GM12878 (cell line): Measurements from ENCODE around the gene TMX3. TPM values are rescaled to one million over a fixed set of nuclear protein-coding genes. Genes with fewer than 3 reads are reported as not detected.

Source experiments
- ATAC-seq: fragments of 200-7000 bp; cut with Tn5 transposase; 3 replicates; pipeline ENCODE4 v1.9.1; 2020; ENCODE audit warnings: mild to moderate bottlenecking, moderate library complexity
- BruUV-seq: library from RNA; stranded (reverse); fragments of 400-500 nt; replicated peaks from 2 replicates; lab custom pipeline; 2021; lab: Mats Ljungman, UMichigan
- CTCF ChIA-PET: fragments of 300-600 bp; sonication (Branson Sonifier 250); formaldehyde crosslinking; extraction: SDS; loops from one replicate; lab custom pipeline; 2021; ENCODE audit warnings: inconsistent platforms; lab: Yijun Ruan, JAX
- POLR2A ChIA-PET: fragments of 350-600 bp; formaldehyde crosslinking; extraction: SDS; loops from one replicate; lab custom pipeline; 2021; ENCODE audit warnings: inconsistent platforms; lab: Charles Lee
- RAD21 ChIA-PET: fragments of 300-600 bp; sonication (Branson Sonifier 250); formaldehyde crosslinking; loops from one replicate; lab custom pipeline; 2023; ENCODE audit warnings: antibody characterized with exemption; ENCODE audit not compliant: unreplicated experiment; lab: Charles Lee
- SMC1A ChIA-PET: fragments of 300-600 bp; sonication (Branson Sonifier 250); formaldehyde crosslinking; loops from one replicate; lab custom pipeline; 2023; ENCODE audit not compliant: unreplicated experiment, uncharacterized antibody; lab: Charles Lee
- DNase-seq: peaks from one replicate; pipeline ENCODE4 v3.0.0-alpha.2; 2011; ENCODE audit warnings: low read depth, low spot score
- FAIRE-seq: peaks from 3 replicates; lab custom pipeline; 2011; peaks lifted over from hg19 to GRCh38; lab: Jason Lieb, UNC
- H2AFZ ChIP-seq: 2 replicates; pipeline ENCODE4 v1.6.0; 2011; ENCODE audit warnings: low read depth, low read length, control low read depth; ENCODE audit not compliant: control insufficient read depth
- H3K27ac ChIP-seq: 2 replicates; pipeline ENCODE4 v1.5.1; 2011; ENCODE audit warnings: control low read depth; ENCODE audit not compliant: control insufficient read depth, insufficient read depth
- H3K27me3 ChIP-seq, 2 experiments: replicated peaks in 1 of 2; 2 replicates each; pipeline versions ENCODE4 v1.6.0 to v1.6.1; 2011; ENCODE audit warnings: low read length in 1 of 2; ENCODE audit not compliant: control insufficient read depth in 2 of 2, insufficient read depth in 2 of 2
- H3K36me3 ChIP-seq, 2 experiments: 2 replicates each; pipeline ENCODE4 v1.5.1; 2011; ENCODE audit warnings: low read length in 1 of 2; ENCODE audit not compliant: control insufficient read depth in 2 of 2, insufficient read depth in 2 of 2
- H3K4me1 ChIP-seq: 2 replicates; pipeline ENCODE4 v1.6.1; 2011; ENCODE audit warnings: mild to moderate bottlenecking, low read length, moderate library complexity, mixed read lengths; ENCODE audit not compliant: control insufficient read depth, insufficient read depth
- H3K4me2 ChIP-seq: 2 replicates; pipeline ENCODE4 v1.6.0; 2011; ENCODE audit warnings: control low read depth; ENCODE audit not compliant: control insufficient read depth, insufficient read depth
- H3K4me3 ChIP-seq: fragments of 200-600 bp; sonication (generic); 2 replicates; pipeline ENCODE4 v1.5.1; 2016
- H3K79me2 ChIP-seq: 2 replicates; pipeline ENCODE4 v1.6.0; 2011; ENCODE audit warnings: low read length; ENCODE audit not compliant: control insufficient read depth, insufficient read depth
- H3K9ac ChIP-seq: 2 replicates; pipeline ENCODE4 v1.8.0; 2011; ENCODE audit warnings: low read length, control low read depth, mixed read lengths; ENCODE audit not compliant: control insufficient read depth, insufficient read depth
- H3K9me3 ChIP-seq: replicated peaks from 3 replicates; pipeline ENCODE4 v1.5.1; 2011; ENCODE audit warnings: mild to moderate bottlenecking, low read length; ENCODE audit not compliant: control insufficient read depth, insufficient read depth
- H4K20me1 ChIP-seq: 2 replicates; pipeline ENCODE4 v1.6.0; 2011; ENCODE audit not compliant: control insufficient read depth, insufficient read depth
- ATF7 ChIP-seq: fragments of 450-650 bp; IDR thresholded peaks from 2 replicates; pipeline ENCODE4 v1.6.1; 2016; ENCODE audit warnings: low read depth, mild to moderate bottlenecking
- CHD2 ChIP-seq: IDR thresholded peaks from 2 replicates; pipeline ENCODE4 v1.6.1; 2011; ENCODE audit warnings: low read depth, low read length, improper control_type of control experiment, borderline replicate concordance
- DPF2 ChIP-seq: fragments of 450-650 bp; IDR thresholded peaks from 2 replicates; pipeline ENCODE4 v1.6.1; 2017; ENCODE audit warnings: mild to moderate bottlenecking
- EP300 ChIP-seq, 2 experiments: fragments of 150-350 bp in 1 of 2; IDR thresholded peaks; 2 replicates each; pipeline ENCODE4 v1.6.1; 2011 to 2012; ENCODE audit warnings: low read depth in 2 of 2, low read length in 2 of 2, borderline replicate concordance in 1 of 2, improper control_type of control experiment in 1 of 2, inconsistent platforms in 1 of 2; ENCODE audit not compliant: control insufficient read depth in 1 of 2
- FOS ChIP-seq: IDR thresholded peaks from 3 replicates; pipeline ENCODE4 v1.6.1; 2011; ENCODE audit warnings: borderline replicate concordance; ENCODE audit not compliant: insufficient read length; ENCODE audit errors: extremely low read depth
- GABPA ChIP-seq: IDR thresholded peaks from 2 replicates; pipeline ENCODE4 v1.6.1; 2014; ENCODE audit warnings: antibody characterized with exemption, low read depth, mild to moderate bottlenecking, inconsistent platforms
- IRF4 ChIP-seq: IDR thresholded peaks from 2 replicates; pipeline ENCODE4 v1.6.1; 2011; ENCODE audit warnings: low read depth, low read length
- MTA3 ChIP-seq: IDR thresholded peaks from 2 replicates; pipeline ENCODE4 v1.6.1; 2012; ENCODE audit warnings: low read length, inconsistent platforms, borderline replicate concordance
- NFYB ChIP-seq: IDR thresholded peaks from 2 replicates; pipeline ENCODE4 v1.6.1; 2011; ENCODE audit warnings: low read depth, mild to moderate bottlenecking, low read length, improper control_type of control experiment, moderate library complexity; ENCODE audit not compliant: insufficient read depth
- NRF1 ChIP-seq: conservative IDR thresholded peaks from 2 replicates; pipeline ENCODE4 v1.6.1; 2011; ENCODE audit warnings: mild to moderate bottlenecking, low read depth, low read length, improper control_type of control experiment
- POLR2A ChIP-seq: IDR thresholded peaks from 2 replicates; pipeline ENCODE4 v1.6.1; 2011; ENCODE audit warnings: low read depth, mild to moderate bottlenecking, low read length
- SMARCA5 ChIP-seq: fragments of 450-650 bp; IDR thresholded peaks from 2 replicates; pipeline ENCODE4 v1.6.1; 2017; ENCODE audit warnings: mild to moderate bottlenecking
- SMC3 ChIP-seq: IDR thresholded peaks from 2 replicates; pipeline ENCODE4 v1.6.1; 2011; ENCODE audit warnings: low read length, improper control_type of control experiment, borderline replicate concordance
- SPI1 ChIP-seq: IDR thresholded peaks from 2 replicates; pipeline ENCODE4 v1.6.1; 2011; ENCODE audit warnings: low read depth, mild to moderate bottlenecking, low read length, moderate library complexity, borderline replicate concordance; ENCODE audit not compliant: insufficient read depth
- ZSCAN29 ChIP-seq: fragments of 450-650 bp; IDR thresholded peaks from 2 replicates; pipeline ENCODE4 v1.6.1; 2017; ENCODE audit warnings: mild to moderate bottlenecking, moderate library complexity
- WGBS: methylation state at CpG from one replicate; pipeline ENCODE4 v1.1.6; 2016; ENCODE audit warnings: low lambda C conversion rate; ENCODE audit not compliant: insufficient replicate concordance, insufficient coverage; ENCODE audit errors: missing lambda C conversion rate; 5-methylcytosine and 5-hydroxymethylcytosine counted together
- in situ Hi-C: fragments of 300-500 bp; cut with MboI; formaldehyde crosslinking; loops from 9 replicates; pipeline ENCODE4 v1.14.3; 2018; ENCODE audit warnings: mixed read lengths
- intact Hi-C: fragments of 100-400 bp; cut with micrococcal nuclease; formaldehyde crosslinking; loops from one replicate; pipeline ENCODE4 v1.14.2; 2022; ENCODE audit not compliant: unreplicated experiment
- polyA plus RNA-seq, 11 experiments: library from polyadenylated mRNA; depleted of rRNA in 4 of 11; unstranded in 6 of 11; stranded (reverse) in 5 of 11; fragments of >200 nt; fragmentation: Nextera tagmentation in 4 of 11; fragmentation: Illumina TruSeq in 1 of 11; extraction: Ambion mirVana in 4 of 11; extraction: Trizol in 1 of 11; gene quantifications; 1 replicate in 1 of 11; 2 replicates in 10 of 11; pipeline versions ENCODE4 v1.2.1 to v1.2.3, GENCODE V29; 2011 to 2016; ENCODE audit warnings: inconsistent platforms in 2 of 11, missing spikeins in 2 of 11, low read depth in 1 of 11
- total RNA-seq, 4 experiments: library from RNA; depleted of rRNA in 3 of 4; stranded (reverse); fragments of >200 nt in 3 of 4; fragmentation: Illumina TruSeq in 1 of 4; extraction: Trizol in 1 of 4; gene quantifications; 2 replicates each; pipeline versions ENCODE4 v1.2.1 to v1.2.3, GENCODE V29; 2013 to 2021
- TF ChIP-seq, protein P1 (sequence below): IDR thresholded peaks from 2 replicates; pipeline ENCODE4 v1.6.1; 2012; ENCODE audit warnings: low read depth, low read length, improper control_type of control experiment
- TF ChIP-seq, protein P2 (sequence below): fragments of 450-650 bp; IDR thresholded peaks from 2 replicates; pipeline ENCODE4 v1.6.1; 2017; ENCODE audit warnings: borderline replicate concordance
- TF ChIP-seq, protein P3 (sequence below): fragments of 450-650 bp; formaldehyde crosslinking; IDR thresholded peaks from 2 replicates; pipeline ENCODE4 v1.4.0; 2022; ENCODE audit warnings: mild to moderate bottlenecking, moderate library complexity

The TMX3 gene
- total and polyA plus RNA-seq, 10 of the 15 experiments (the other 5 are each of a cell fraction or from before 2014, with no cell fraction given), result 14.2 to 85.6 (median 29.7) TPM

DNA sequence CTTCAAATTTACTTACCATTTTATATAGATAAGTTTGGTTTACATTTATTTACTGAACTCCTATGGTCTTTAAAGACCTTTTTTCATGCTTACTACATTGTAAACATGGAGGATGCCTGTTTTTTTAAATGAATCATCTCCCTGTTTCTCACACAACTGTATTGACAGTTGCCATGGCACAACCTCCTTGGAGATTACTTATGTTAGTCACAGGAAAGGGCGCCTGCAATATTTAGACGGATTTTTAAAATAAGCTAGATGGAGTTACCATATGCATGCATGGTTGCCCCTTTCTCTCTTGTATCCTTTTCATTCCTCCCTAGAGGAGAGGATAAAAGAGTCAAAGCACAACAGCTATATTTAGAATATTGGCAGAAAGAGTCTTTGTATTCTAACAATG is 48.2 kb upstream of the TMX3 start:
- ATAC-seq, result no peak
- ChIA-PET CTCF (no interaction called here), RAD21 (no interaction called here), POLR2A (no interaction called here), SMC1A (no interaction called here)
- Histone ChIP-seq H3K9ac (no peak overlapping the region), H3K36me3 (no peaks in the 10 kb centered on the region), H2AFZ (no peak overlapping the region), H3K4me1 (no peaks in the 10 kb centered on the region), H3K27me3 (no peaks in the 10 kb centered on the region), H3K9me3 (no peaks in the 10 kb centered on the region), H3K79me2 (no peaks in the 10 kb centered on the region), H3K4me3 (no peak overlapping the region), H3K4me2 (no peak overlapping the region), H3K27ac (no peak overlapping the region), H4K20me1 (no peaks in the 10 kb centered on the region)
- no peak for TF ChIP-seq MTA3
- TF ChIP-seq NRF1, result no peak
- TF ChIP-seq, protein P1, sequence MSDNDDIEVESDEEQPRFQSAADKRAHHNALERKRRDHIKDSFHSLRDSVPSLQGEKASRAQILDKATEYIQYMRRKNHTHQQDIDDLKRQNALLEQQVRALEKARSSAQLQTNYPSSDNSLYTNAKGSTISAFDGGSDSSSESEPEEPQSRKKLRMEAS, result no peak
- no peak for TF ChIP-seq NFYB
- TF ChIP-seq, protein P2, sequence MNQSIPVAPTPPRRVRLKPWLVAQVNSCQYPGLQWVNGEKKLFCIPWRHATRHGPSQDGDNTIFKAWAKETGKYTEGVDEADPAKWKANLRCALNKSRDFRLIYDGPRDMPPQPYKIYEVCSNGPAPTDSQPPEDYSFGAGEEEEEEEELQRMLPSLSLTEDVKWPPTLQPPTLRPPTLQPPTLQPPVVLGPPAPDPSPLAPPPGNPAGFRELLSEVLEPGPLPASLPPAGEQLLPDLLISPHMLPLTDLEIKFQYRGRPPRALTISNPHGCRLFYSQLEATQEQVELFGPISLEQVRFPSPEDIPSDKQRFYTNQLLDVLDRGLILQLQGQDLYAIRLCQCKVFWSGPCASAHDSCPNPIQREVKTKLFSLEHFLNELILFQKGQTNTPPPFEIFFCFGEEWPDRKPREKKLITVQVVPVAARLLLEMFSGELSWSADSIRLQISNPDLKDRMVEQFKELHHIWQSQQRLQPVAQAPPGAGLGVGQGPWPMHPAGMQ, result no peak
- TF ChIP-seq, protein P3, sequence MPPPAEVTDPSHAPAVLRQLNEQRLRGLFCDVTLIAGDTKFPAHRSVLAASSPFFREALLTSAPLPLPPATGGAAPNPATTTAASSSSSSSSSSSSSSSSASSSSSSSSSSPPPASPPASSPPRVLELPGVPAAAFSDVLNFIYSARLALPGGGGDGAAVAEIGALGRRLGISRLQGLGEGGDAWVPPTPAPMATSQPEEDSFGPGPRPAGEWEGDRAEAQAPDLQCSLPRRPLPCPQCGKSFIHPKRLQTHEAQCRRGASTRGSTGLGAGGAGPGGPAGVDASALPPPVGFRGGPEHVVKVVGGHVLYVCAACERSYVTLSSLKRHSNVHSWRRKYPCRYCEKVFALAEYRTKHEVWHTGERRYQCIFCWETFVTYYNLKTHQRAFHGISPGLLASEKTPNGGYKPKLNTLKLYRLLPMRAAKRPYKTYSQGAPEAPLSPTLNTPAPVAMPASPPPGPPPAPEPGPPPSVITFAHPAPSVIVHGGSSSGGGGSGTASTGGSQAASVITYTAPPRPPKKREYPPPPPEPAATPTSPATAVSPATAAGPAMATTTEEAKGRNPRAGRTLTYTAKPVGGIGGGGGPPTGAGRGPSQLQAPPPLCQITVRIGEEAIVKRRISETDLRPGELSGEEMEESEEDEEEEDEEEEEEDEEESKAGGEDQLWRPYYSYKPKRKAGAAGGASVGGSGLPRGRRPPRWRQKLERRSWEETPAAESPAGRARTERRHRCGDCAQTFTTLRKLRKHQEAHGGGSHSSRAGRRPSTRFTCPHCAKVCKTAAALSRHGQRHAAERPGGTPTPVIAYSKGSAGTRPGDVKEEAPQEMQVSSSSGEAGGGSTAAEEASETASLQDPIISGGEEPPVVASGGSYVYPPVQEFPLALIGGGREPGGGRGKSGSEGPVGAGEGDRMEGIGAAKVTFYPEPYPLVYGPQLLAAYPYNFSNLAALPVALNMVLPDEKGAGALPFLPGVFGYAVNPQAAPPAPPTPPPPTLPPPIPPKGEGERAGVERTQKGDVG (CRISPR knock-in tag), result no peak
- TF ChIP-seq SPI1, result no peak
- no peak for TF ChIP-seq SMC3
- TF ChIP-seq EP300 (IDR thresholded peaks at IDR 0.05; ENCODE audit: borderline replicate concordance in 1 of 2, control insufficient read depth in 1 of 2, low read depth in 2 of 2, low read length in 2 of 2), result no peak
- no peak for TF ChIP-seq POLR2A
- TF ChIP-seq CHD2, result no peak
- no peak for TF ChIP-seq ZSCAN29
- no peak for TF ChIP-seq SMARCA5
- TF ChIP-seq DPF2, result no peak
- no peak for TF ChIP-seq FOS
- TF ChIP-seq GABPA, result no peak
- no peak for TF ChIP-seq IRF4
- TF ChIP-seq ATF7, result no peak
- no TSS peak for BruUV-seq
- in situ Hi-C loops (no loop called here), intact Hi-C loops (no loop called here)
- no peak for DNase-seq
- WGBS, result 24% methylated on average over 2 of the region's 2 CpGs
- no peak for FAIRE-seq
